HL-60 (cell line): ENCODE results near the gene BEST2.
"Not testable (repeated sequence)": the region's sequence is repeated elsewhere in the genome, so short reads cannot be mapped to it uniquely, and the experiment has no call there.

Source experiments
- DNase-seq, 2 experiments: peaks; one replicate each; pipeline ENCODE4 v3.0.0-alpha.2; 2010 to 2020; ENCODE audit warnings: low read depth in 1 of 2, low spot score in 1 of 2
- H3K27ac ChIP-seq: fragments of 250-450 bp; sonication (Bioruptor Pico); replicated peaks from 2 replicates; pipeline ENCODE4 v1.5.1; 2020; ENCODE audit warnings: mild to moderate bottlenecking, moderate library complexity
- H3K27me3 ChIP-seq: fragments of 250-450 bp; sonication (Bioruptor Pico); 2 replicates; pipeline ENCODE4 v1.5.1; 2021; ENCODE audit warnings: mild to moderate bottlenecking, moderate library complexity; ENCODE audit not compliant: insufficient read depth, poor library complexity, severe bottlenecking
- H3K4me3 ChIP-seq: replicated peaks from 2 replicates; pipeline ENCODE4 v1.5.1; 2011; ENCODE audit warnings: mild to moderate bottlenecking, control low read depth, low read length; ENCODE audit not compliant: insufficient read depth
- CTCF ChIP-seq: IDR thresholded peaks from one replicate; pipeline ENCODE4 v1.5.1; 2011; ENCODE audit warnings: low read length, control low read depth, inconsistent platforms; ENCODE audit not compliant: insufficient read depth
- GABPA ChIP-seq: IDR thresholded peaks from 2 replicates; pipeline ENCODE4 v1.6.1; 2012; ENCODE audit warnings: low read depth
- POLR2AphosphoS5 ChIP-seq: IDR thresholded peaks from 2 replicates; pipeline ENCODE4 v1.6.1; 2012; ENCODE audit warnings: low read depth
- REST ChIP-seq: IDR thresholded peaks from 2 replicates; pipeline ENCODE4 v1.6.1; 2012; ENCODE audit warnings: low read depth; ENCODE audit not compliant: insufficient replicate concordance
- SPI1 ChIP-seq: IDR thresholded peaks from 2 replicates; pipeline ENCODE4 v1.6.1; 2012; ENCODE audit warnings: low read depth, mild to moderate bottlenecking, borderline replicate concordance

Gene BEST2

GRCh38 chr19:12723381-12723640 lies 28.3 kb upstream of the BEST2 start:
- Histone ChIP-seq H3K4me3 (peak overlapping the region; percentile 88), H3K27me3 (no peaks in the 10 kb centered on the region), H3K27ac (peak overlapping the region; percentile 93)
- no peak for TF ChIP-seq GABPA
- no peak for TF ChIP-seq POLR2AphosphoS5
- TF ChIP-seq CTCF, result no peak
- no peak for TF ChIP-seq REST
- peak in 1 of 2 experiments; percentile 21 for DNase-seq

- peak within 1 kb of the TSS; percentile 93 for H3K27ac ChIP-seq
- peak; percentile 76 to 86 for DNase-seq
- no peaks in the 10 kb centered on the region for H3K27me3 ChIP-seq
- TF ChIP-seq CTCF (no peak), POLR2AphosphoS5 (peak; percentile 72), SPI1 (no peak)
- H3K4me3 ChIP-seq, result peak within 1 kb of the TSS; percentile 88
These were observed 27.8 kb upstream of the BEST2 start, which contains the start of gene TNPO2 for GRCh38 chr19:12723641-12724426. Gene TNPO2 (minus strand): TSS chr19:12723932. CDS start chr19:12720977, 2,955 bp downstream.

- not testable (repeated sequence) for H3K27ac ChIP-seq, DNase-seq, H3K27me3 ChIP-seq, H3K4me3 ChIP-seq
These were observed 26.0 kb upstream of the BEST2 start for GRCh38 chr19:12725612-12726011.

- H3K27ac ChIP-seq, result no peak overlapping the region
- no peak overlapping the region for H3K4me3 ChIP-seq
- DNase-seq, result no peak
- H3K27me3 ChIP-seq, result no peaks in the 10 kb centered on the region
- TF ChIP-seq CTCF (no peak), GABPA (no peak), POLR2AphosphoS5 (no peak), REST (no peak), SPI1 (no peak)
These were observed 24.6 kb upstream of the BEST2 start for GRCh38 chr19:12726988-12727316.
